ELF-1 (cell line): ENCODE data around the gene CLDN1.

Experiments used
- DNase-seq: peaks from one replicate; pipeline ENCODE4 v3.0.0-alpha.2; 2016; ENCODE audit warnings: low read depth, low spot score

The CLDN1 gene

GRCh38 chr3:190333961-190334360, 11.7 kb upstream of the CLDN1 start:
- no peak for DNase-seq

DNA sequence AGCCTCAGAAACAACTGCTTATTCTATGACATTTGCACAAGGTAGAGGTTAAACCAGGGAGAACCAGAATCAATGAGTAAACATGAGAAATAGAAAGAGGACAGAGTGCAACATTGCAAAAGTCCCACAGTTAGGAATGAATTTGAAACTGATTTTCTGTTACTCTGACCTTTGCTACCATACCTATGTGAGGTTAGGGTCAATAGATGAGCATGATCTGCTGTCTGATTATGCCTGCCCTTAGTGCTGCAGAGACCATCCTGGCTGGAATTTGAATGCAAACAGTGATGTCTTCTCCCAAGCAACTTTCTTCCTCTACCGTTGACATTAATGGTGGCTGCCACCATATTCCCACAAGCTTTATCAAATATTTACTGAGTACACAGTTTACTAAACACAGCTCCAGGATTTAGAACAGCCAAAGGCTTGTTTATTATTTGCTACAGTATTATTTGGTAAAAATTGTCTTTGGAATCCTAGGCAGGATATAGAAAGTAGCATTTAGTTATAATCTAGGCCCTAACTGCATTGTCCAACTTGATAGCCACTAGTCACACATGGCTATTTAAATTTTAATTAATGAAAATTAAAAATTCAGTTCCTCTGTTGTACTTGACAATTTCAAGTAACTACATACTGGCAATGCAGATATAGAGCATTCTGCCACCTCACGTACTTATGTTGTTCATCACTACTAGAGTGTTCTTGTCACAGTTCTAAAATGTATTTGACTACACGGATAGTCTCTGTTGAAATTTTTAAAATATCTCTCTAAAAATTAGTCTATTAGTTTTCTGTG, 8.9 kb upstream of the CLDN1 start:
- DNase-seq: no peak

DNA sequence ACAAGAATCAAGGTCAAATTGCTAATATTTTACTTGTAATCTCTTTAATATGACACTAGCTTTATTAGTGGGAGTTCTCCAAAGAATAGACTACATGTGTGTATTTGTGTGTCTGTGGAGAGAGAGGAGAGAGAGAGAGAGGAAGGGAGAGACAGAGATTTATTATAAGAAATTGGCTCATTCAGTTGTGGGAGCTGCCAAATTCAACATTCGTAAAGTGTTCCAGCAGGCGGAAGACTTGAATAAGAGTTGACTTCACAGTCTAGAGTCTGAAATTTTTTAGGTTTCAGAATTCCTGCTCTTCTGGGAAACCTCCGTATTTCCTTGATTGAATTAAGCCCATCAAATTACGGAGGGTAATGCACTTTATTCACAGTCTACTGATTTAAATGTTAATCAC, 4.7 kb upstream of the CLDN1 start:
- no peak for DNase-seq

- DNase-seq: peak; percentile 15
These were observed 4.1 kb upstream of the CLDN1 start for GRCh38 chr3:190326361-190326760.

- no peak for DNase-seq
These were observed 3.7 kb upstream of the CLDN1 start for GRCh38 chr3:190325923-190326322.

GRCh38 chr3:190323246-190323626, 990 bp upstream of the CLDN1 start:
- DNase-seq: no peak

DNA sequence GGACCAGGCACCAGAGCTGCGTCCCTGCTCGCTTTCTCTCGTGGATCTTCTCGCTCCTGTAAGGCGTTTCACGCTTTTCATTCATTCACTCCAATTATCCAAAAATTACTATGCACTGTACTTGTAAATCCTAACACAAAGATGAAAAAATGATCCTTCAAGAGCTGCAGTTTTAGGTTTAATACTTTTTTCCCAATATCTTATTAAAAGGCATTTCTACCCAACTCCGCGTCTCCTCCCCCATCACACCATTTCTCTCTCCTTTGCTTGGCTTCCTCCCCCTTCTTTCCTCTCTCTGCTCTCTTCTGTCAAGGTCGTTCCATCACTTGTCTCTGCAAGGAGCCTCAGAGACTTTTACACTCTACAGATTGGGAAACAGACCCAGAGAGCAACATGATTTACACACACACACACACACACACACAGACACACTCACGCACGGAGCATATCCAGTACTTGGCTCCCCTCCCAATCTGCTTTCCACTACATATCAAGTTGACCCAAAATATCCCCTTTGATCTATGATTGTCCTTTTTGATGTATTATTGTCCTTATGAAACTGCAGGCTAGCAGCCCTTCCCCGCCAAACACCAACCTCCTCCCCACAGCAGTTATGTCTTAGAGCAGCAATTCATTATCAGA, 479 bp upstream of the CLDN1 start:
- no peak for DNase-seq

DNA sequence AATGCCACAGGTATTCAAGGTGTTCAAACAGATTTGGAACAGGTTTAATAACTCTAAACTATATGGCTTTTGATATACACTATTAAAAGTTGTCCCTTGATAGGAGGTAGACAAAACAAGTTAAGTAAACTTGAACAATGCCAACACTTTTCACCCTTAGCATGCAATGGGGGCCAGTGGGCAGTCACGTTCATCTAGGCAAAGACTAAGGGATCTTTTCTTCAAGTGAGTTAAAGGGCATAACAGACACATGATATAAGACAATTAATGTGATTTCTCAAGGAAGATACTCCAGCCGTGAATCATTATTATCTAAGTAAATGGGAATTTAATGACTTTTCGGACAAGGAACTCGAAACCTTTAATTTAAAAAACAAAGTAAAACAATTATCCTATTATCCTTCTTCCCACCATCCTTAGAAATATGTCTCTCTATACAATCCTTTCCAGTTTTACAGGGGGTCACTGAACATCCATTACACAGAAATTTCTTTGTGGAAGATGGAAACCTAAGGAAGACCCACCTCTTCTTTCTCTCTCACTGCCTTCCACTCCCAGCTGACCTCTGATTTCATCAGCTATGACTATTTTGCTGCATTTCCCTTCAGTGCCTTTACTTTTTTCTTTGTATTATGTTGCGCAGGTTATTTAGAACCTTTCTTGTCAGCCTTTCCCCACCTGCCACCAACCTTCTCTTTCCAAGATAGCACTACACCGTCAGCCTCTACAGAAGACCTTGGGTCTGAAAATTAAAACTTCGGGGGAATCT, 1.5 kb downstream of the CLDN1 start:
- DNase-seq: no peak

GRCh38 chr3:190319660-190320059, 2.6 kb downstream of the CLDN1 start:
- no peak for DNase-seq

DNA sequence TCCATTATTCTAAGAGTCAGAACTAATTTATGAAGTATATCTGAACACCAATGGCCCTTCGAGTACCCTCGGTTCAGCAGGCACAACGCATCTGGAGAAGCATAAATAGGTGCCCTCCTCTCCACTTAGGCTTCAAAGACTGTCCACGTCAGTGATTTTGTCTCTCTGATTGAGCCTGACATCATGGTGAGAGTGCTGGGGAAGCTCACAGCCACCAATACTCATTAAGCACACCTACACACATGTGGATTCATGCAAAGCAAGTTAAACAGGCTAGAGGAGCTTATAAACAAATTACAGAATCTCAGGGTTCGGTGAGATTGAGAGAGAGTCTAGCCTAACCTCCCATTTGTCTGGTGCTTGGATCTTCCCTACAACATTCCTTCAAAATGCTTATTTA, 3.6 kb downstream of the CLDN1 start:
- no peak for DNase-seq

DNA sequence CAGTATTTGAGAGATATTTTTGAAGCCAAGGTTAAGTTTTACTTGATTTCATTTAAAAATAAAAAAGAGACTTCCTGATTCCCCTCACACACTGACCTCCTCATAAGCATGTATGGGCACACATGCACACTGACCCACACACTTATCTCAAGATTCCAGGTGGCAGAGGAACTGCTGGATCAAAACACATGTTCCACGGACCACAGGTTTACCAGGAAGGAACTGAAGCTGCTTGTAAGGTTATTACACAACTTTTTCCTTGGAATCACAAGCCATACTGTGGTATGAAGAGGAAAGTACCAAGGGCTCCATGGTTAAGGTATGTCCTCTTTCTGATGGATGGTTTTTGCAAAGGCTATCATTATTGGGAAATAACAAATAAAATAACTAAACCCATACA, 7.5 kb downstream of the CLDN1 start:
- no peak for DNase-seq

DNA sequence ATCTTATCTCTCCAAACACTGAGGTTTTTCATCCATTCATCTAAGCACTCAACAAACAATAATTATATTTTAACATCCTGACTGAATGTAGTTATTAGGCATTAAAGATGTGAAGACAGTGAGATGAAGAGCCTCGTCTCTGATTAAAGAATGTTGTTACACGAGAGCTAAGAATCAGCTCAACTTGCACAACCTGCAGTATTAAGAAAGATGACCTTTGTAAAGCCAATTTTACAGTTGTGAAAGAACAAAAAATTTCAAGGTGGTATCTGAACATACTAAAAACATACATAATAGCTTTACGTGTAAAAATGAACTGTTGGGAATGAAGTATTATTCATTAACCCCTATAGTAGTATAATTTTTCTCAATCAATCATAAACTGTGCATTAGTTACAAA, 12.8 kb downstream of the CLDN1 start:
- DNase-seq: no peak

GRCh38 chr3:190308154-190308553, 14.1 kb downstream of the CLDN1 start:
- DNase-seq: no peak

DNA sequence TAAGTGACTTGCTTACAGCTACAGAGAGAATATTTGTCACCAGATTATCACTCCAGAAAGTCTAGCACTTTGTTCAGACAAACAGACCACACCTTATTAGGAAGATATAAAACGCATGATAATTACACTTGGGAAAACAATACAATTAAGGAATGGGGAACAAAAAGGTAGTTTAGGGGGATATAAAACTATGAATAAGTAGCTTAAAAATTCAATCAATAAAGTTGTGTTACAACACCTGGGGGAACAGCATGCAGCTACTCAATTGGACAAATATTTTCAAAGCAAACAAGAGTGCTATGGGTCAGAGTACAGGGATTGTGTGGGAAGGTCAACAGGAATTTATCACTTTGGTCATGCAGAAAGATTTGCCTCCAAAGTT, 15.1 kb downstream of the CLDN1 start:
- no peak for DNase-seq

DNA sequence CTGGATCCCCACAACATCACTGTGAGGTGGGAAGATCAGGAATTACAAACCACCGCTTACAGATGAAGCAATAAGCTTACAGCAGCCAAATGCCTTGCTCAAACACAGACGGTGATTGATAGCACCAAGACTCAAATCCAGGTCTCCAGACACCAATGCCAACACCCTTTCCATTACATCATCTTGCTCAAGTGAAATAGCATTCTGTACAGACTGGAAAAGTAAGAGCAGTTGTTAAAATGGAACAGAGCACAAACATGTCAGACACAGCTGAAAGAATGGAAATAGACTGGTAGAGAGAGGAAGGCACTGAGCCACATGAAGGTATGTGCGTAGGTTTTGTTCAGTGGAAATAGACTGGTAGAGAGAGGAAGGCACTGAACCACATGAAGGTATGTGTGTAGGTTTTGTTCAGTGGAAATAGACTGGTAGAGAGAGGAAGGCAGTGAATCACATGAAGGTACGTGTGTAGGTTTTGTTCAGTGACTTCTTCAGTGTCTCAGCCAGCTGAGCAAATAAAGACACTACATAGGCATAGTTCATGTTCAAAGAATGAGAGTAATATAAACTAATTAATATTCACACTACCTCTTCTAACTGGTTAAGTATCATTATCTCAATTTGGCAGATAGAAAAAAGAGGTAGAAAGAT, 15.6 kb downstream of the CLDN1 start:
- DNase-seq: no peak

DNA sequence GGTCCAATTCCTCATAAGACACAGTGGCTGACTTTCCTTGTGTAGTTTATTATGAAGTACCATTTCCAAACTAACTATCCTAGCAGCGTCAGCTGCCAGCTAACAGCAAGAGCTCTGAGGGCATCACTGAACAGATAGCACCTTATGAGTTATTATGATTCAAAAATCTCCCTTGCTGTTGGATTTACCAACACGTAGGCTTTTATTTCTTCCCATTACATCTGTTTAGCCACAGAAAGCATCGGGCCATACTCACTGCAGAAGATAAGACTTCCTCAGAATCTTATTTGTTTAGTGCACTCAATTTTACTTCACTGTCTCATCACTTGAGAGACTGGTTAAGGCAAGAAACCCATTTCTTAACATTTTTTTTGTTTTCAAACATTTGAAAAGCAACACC, 16.2 kb downstream of the CLDN1 start:
- no peak for DNase-seq

DNA sequence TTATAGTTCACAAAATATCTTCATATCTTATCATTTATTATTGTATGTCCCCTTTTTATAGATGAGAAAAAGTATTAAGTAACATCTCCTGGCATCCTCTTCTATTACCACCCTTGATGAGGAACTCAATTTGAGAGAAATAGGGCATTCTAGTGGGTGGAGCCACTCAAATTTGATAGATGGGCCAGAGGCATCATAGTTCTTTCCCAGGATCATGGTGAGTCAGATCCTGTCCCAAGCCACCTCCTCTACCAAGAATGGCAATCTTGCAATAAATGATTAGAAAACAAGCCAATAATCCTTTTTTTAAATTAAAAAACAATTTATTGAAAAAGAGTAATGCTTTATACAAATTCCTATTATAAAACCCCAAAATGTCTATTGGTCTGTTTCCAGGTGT, 16.8 kb downstream of the CLDN1 start:
- DNase-seq: no peak

GRCh38 chr3:190303884-190304283, 18.4 kb downstream of the CLDN1 start:
- no peak for DNase-seq

DNA sequence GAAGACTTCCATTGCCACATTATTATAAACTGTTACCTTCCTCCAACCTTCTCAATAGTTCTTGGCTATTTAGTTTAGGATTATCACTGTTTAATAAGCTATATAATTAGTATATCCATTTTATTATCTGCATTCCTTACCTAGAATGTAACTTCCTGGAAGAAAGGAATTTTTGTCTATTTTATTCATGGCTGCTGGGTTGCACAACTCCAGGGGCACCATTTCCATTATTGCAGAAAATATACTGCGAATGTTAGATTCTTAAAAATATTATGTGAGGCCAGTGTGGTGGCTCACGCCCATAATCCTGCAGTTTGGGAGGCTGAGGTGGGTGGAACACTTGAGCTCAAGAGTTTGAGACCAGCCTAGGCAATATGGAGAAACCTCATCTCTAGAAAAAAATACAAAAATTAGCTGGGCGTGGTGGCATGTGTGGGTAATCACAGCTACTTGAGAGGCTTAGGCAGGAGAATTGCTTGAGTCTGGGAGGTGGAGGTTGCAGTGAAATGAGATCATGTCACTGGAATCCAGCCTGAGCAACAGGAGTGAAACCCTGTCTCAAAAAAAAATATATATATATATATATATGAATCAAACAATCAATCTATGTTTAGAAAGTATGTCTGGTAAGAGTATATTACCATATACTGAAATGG, 19.9 kb downstream of the CLDN1 start:
- DNase-seq: no peak

GRCh38 chr3:190301591-190301990, 20.7 kb downstream of the CLDN1 start:
- no peak for DNase-seq

GRCh38 chr3:190299969-190300368, 22.3 kb downstream of the CLDN1 start:
- no peak for DNase-seq

DNA sequence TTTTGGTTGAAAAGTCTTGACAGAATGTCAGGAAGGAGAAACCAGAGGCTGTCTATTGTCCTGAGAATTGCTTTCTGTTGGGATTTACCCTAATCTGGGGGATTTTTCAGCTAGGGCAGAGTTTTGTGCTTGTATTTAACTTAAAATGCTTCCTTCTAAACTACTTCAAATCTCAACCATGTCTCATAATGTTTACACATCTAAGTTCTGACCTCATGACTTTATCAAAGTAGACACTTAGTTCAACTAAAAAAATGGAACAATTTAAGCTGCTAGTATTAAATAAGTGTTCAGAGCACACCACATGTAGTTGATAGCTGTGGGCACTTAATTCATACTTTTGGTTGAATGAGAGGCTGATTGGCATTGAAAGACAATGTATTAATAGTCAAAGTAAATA, 28.2 kb downstream of the CLDN1 start:
- no peak for DNase-seq
